ENCODE results near the gene HEXB. TPM values are rescaled to one million over a fixed set of nuclear protein-coding genes. Genes with fewer than 3 reads are reported as not detected.
"Not testable (repeated sequence)": the region's sequence is repeated elsewhere in the genome, so short reads cannot be mapped to it uniquely, and the experiment has no call there.

Gene HEXB
- total RNA-seq, 1 donor from 2014 or later: 63.8 TPM

GRCh38 chr5:74659172-74659571 is 25.9 kb upstream of the HEXB start:
- DNase-seq: no peak

GRCh38 chr5:74660140-74660539 is 24.9 kb upstream of the HEXB start:
- DNase-seq: no peak

- DNase-seq: no peak
Observed at GRCh38 chr5:74660873-74661272, 24.2 kb upstream of the HEXB start.

GRCh38 chr5:74664551-74664950 is 20.5 kb upstream of the HEXB start:
- no peak for DNase-seq

- no peak for DNase-seq
Observed at GRCh38 chr5:74665273-74665672, 19.8 kb upstream of the HEXB start.

GRCh38 chr5:74665816-74666215 is 19.2 kb upstream of the HEXB start:
- peak; percentile 21 for DNase-seq

- no peak for DNase-seq
Observed at GRCh38 chr5:74667396-74667795, 17.6 kb upstream of the HEXB start.

GRCh38 chr5:74669821-74670220 is 15.2 kb upstream of the HEXB start:
- no peak for DNase-seq

- no peak for DNase-seq
Observed at GRCh38 chr5:74670396-74671038, 14.5 kb upstream of the HEXB start.

- no peak for DNase-seq
Observed at GRCh38 chr5:74672215-74672877, 12.7 kb upstream of the HEXB start.

GRCh38 chr5:74673011-74673790 is 11.8 kb upstream of the HEXB start:
- DNase-seq: no peak

GRCh38 chr5:74676466-74676865 is 8.6 kb upstream of the HEXB start:
- DNase-seq: not testable (repeated sequence)

GRCh38 chr5:74678123-74678522 is 6.9 kb upstream of the HEXB start:
- DNase-seq: not testable (repeated sequence)

GRCh38 chr5:74679300-74679699 is 5.7 kb upstream of the HEXB start:
- DNase-seq: not testable (repeated sequence)

GRCh38 chr5:74679966-74680365 is 5.1 kb upstream of the HEXB start:
- DNase-seq: no peak

GRCh38 chr5:74685979-74686631 is 1.1 kb downstream of the HEXB start:
- no peak for DNase-seq

- no peak for DNase-seq
Observed at GRCh38 chr5:74686962-74687751, 2.1 kb downstream of the HEXB start.

GRCh38 chr5:74693191-74693590 is 8.2 kb downstream of the HEXB start:
- no peak for DNase-seq

GRCh38 chr5:74717596-74717995 is 32.6 kb downstream of the HEXB start:
- no peak for DNase-seq

- no peak for DNase-seq
Observed at GRCh38 chr5:74722271-74722670, 37.2 kb downstream of the HEXB start.

GRCh38 chr5:74725331-74725730 is 40.3 kb downstream of the HEXB start:
- DNase-seq: no peak

- DNase-seq: no peak
Observed at GRCh38 chr5:74736759-74737158, 51.7 kb downstream of the HEXB start.
